A549 (cell line): Measurements from ENCODE around the gene TTC7B. TPM values are rescaled to one million over a fixed set of nuclear protein-coding genes. Genes with fewer than 3 reads are reported as not detected.

ENCODE experiments used
- ATAC-seq, 2 experiments: fragments of 200-7000 bp in 1 of 2; fragments of >200 bp in 1 of 2; cut with Nextera tagmentation in 1 of 2; cut with Tn5 transposase in 1 of 2; 3 replicates each; pipeline versions ENCODE4 v1.8.0 to v1.9.1; 2018 to 2020; ENCODE audit warnings: mild to moderate bottlenecking in 1 of 2, moderate library complexity in 1 of 2
- CTCF ChIA-PET: fragments of 300-600 bp; sonication (Branson Sonifier 250); formaldehyde crosslinking; extraction: SDS; loops from one replicate; lab custom pipeline; 2021; ENCODE audit warnings: antibody characterized with exemption, inconsistent platforms; lab: Yijun Ruan, JAX
- POLR2A ChIA-PET: fragments of 350-600 bp; formaldehyde crosslinking; extraction: SDS; loops from one replicate; lab custom pipeline; 2021; ENCODE audit warnings: antibody characterized with exemption, inconsistent platforms; lab: Yijun Ruan, JAX
- DNase-seq, 2 experiments: peaks; one replicate each; pipeline versions ENCODE4 v3.0.0 to v3.0.0-alpha.2; 2011 to 2016; ENCODE audit warnings: low read depth in 1 of 2, low spot score in 1 of 2
- FAIRE-seq: peaks from 2 replicates; lab custom pipeline; 2011; peaks lifted over from hg19 to GRCh38; lab: Jason Lieb, UNC
- H3K27ac ChIP-seq, 2 experiments: fragments of >200 bp; sonication (Bioruptor Twin); formaldehyde crosslinking; 3 replicates each; pipeline ENCODE4 v1.5.1; 2016 to 2017
- H3K4me1 ChIP-seq: fragments of >200 bp; sonication (Bioruptor Twin); formaldehyde crosslinking; 3 replicates; pipeline ENCODE4 v1.6.1; 2016
- H3K4me2 ChIP-seq: fragments of >200 bp; sonication (Bioruptor Twin); formaldehyde crosslinking; 3 replicates; pipeline ENCODE4 v1.6.1; 2016
- H3K4me3 ChIP-seq: fragments of >200 bp; sonication (Bioruptor Twin); formaldehyde crosslinking; 3 replicates; pipeline ENCODE4 v1.5.1; 2016
- H3K9me3 ChIP-seq: fragments of >200 bp; sonication (Bioruptor Twin); formaldehyde crosslinking; 3 replicates; pipeline ENCODE4 v1.6.1; 2016
- ATOH8 ChIP-seq: fragments of 250-450 bp; sonication (Bioruptor Pico); IDR thresholded peaks from 2 replicates; pipeline ENCODE4 v1.5.0; 2020; ENCODE audit warnings: low read depth, mild to moderate bottlenecking, moderate library complexity
- BCL3 ChIP-seq: fragments of >200 bp; sonication (Bioruptor Twin); formaldehyde crosslinking; IDR thresholded peaks from 3 replicates; pipeline ENCODE4 v1.6.1; 2016
- CHD2 ChIP-seq: fragments of 150-350 bp; IDR thresholded peaks from 2 replicates; pipeline ENCODE4 v1.6.1; 2014; ENCODE audit warnings: low read length; ENCODE audit not compliant: partially characterized antibody
- FOSB ChIP-seq: fragments of 250-450 bp; sonication (Bioruptor Pico); IDR thresholded peaks from 2 replicates; pipeline ENCODE4 v1.5.0; 2020; ENCODE audit warnings: mild to moderate bottlenecking, moderate library complexity
- FOXS1 ChIP-seq: fragments of 250-450 bp; sonication (Bioruptor Pico); IDR thresholded peaks from 2 replicates; pipeline ENCODE4 v1.5.0; 2020; ENCODE audit warnings: mild to moderate bottlenecking, moderate library complexity
- HDAC2 ChIP-seq: fragments of 200-600 bp; sonication (generic); IDR thresholded peaks from 2 replicates; pipeline ENCODE4 v1.6.1; 2016
- HEYL ChIP-seq: fragments of 250-450 bp; sonication (Bioruptor Pico); IDR thresholded peaks from 2 replicates; pipeline ENCODE4 v1.8.0; 2021; ENCODE audit warnings: mild to moderate bottlenecking, moderate library complexity
- HOXA7 ChIP-seq: fragments of 250-450 bp; sonication (Bioruptor Pico); IDR thresholded peaks from 2 replicates; pipeline ENCODE4 v1.5.0; 2020; ENCODE audit warnings: mild to moderate bottlenecking, moderate library complexity
- HOXB13 ChIP-seq: fragments of 250-450 bp; sonication (Bioruptor Pico); IDR thresholded peaks from 2 replicates; pipeline ENCODE4 v1.5.0; 2020; ENCODE audit warnings: low read depth, mild to moderate bottlenecking, moderate library complexity
- HOXB5 ChIP-seq: fragments of 250-450 bp; sonication (Bioruptor Pico); IDR thresholded peaks from 2 replicates; pipeline ENCODE4 v1.5.0; 2020; ENCODE audit warnings: mild to moderate bottlenecking, moderate library complexity
- JUNB ChIP-seq: fragments of >200 bp; sonication (Bioruptor Twin); formaldehyde crosslinking; IDR thresholded peaks from 2 replicates; pipeline ENCODE4 v1.6.1; 2016
- MAFK ChIP-seq: fragments of 450-650 bp; IDR thresholded peaks from 2 replicates; pipeline ENCODE4 v1.6.1; 2014; ENCODE audit not compliant: partially characterized antibody
- MAZ ChIP-seq: fragments of 150-350 bp; IDR thresholded peaks from 2 replicates; pipeline ENCODE4 v1.6.1; 2014; ENCODE audit warnings: antibody characterized with exemption, low read depth, low read length, borderline replicate concordance
- PBX3 ChIP-seq: IDR thresholded peaks from 2 replicates; pipeline ENCODE4 v1.6.1; 2012
- RARB ChIP-seq: fragments of 250-450 bp; sonication (Bioruptor Pico); IDR thresholded peaks from 2 replicates; pipeline ENCODE4 v1.8.0; 2021; ENCODE audit warnings: mild to moderate bottlenecking, moderate library complexity
- RCOR1 ChIP-seq: fragments of 150-350 bp; IDR thresholded peaks from 2 replicates; pipeline ENCODE4 v1.6.1; 2014; ENCODE audit warnings: antibody characterized with exemption, low read length, low read depth
- REST ChIP-seq: fragments of 200-600 bp; sonication (generic); IDR thresholded peaks from 2 replicates; pipeline ENCODE4 v1.6.1; 2016; ENCODE audit warnings: antibody characterized with exemption, mild to moderate bottlenecking, moderate library complexity
- RFX5 ChIP-seq: fragments of 450-650 bp; IDR thresholded peaks from 2 replicates; pipeline ENCODE4 v1.7.1; 2014; ENCODE audit warnings: antibody characterized with exemption, mild to moderate bottlenecking, moderate library complexity
- SMC3 ChIP-seq: fragments of >200 bp; sonication (Bioruptor Twin); formaldehyde crosslinking; IDR thresholded peaks from 3 replicates; pipeline ENCODE4 v1.6.1; 2018; ENCODE audit warnings: inconsistent platforms
- ZSCAN20 ChIP-seq: fragments of 250-450 bp; sonication (Bioruptor Pico); IDR thresholded peaks from 2 replicates; pipeline ENCODE4 v1.8.0; 2022; ENCODE audit warnings: mild to moderate bottlenecking, moderate library complexity
- WGBS: methylation state at CpG from one replicate; pipeline ENCODE4 v1.1.6; 2017; ENCODE audit errors: missing lambda C conversion rate; 5-methylcytosine and 5-hydroxymethylcytosine counted together
- polyA plus RNA-seq, 4 experiments: library from polyadenylated mRNA; depleted of rRNA in 3 of 4; stranded (reverse); fragments of >200 nt; fragmentation: RNase III in 1 of 4; extraction: RNeasy Plus Mini Kit Qiagen cat#74134 plus additional on column Dnase treatment in 1 of 4; gene quantifications; 2 replicates in 3 of 4; 3 replicates in 1 of 4; pipeline ENCODE4 v1.2.3, GENCODE V29; 2011 to 2017

TTC7B gene
- polyA plus RNA-seq, 2 of the 4 experiments (the other 2 are of a cell fraction), result 16.6 to 28.0 TPM

GRCh38 chr14:90585106-90585505 is 231.1 kb downstream of the TTC7B start:
- Histone ChIP-seq H3K27ac (no peak overlapping the region), H3K4me3 (no peak overlapping the region), H3K9me3 (no peaks in the 10 kb centered on the region), H3K4me1 (no peaks in the 10 kb centered on the region), H3K4me2 (no peak overlapping the region)
- ChIA-PET CTCF (no interaction called here), POLR2A (no interaction called here)
- ATAC-seq (no peak), DNase-seq (no peak), FAIRE-seq (no peak)
- TF ChIP-seq HOXA7 (CRISPR knock-in tag), result no peak
- WGBS, result 81% methylated on average over 8 of the region's 8 CpGs

- DNase-seq (no peak), ATAC-seq (no peak), FAIRE-seq (no peak)
- no peaks in the 10 kb centered on the region for H3K9me3 ChIP-seq
- TF ChIP-seq CHD2, result no peak
- no peak for TF ChIP-seq FOXS1
- no peak for TF ChIP-seq SMC3
- TF ChIP-seq REST, result no peak
- TF ChIP-seq JUNB, result no peak
- no peak for TF ChIP-seq HEYL (CRISPR knock-in tag)
- TF ChIP-seq RARB, result no peak
- no peak for TF ChIP-seq HDAC2
- no peak for TF ChIP-seq ATOH8 (CRISPR knock-in tag)
- TF ChIP-seq ZSCAN20 (CRISPR knock-in tag), result no peak
- no peak for TF ChIP-seq MAFK
- TF ChIP-seq FOSB, result no peak
- TF ChIP-seq BCL3, result no peak
- no peak for TF ChIP-seq MAZ
- TF ChIP-seq HOXB5 (CRISPR knock-in tag), result no peak
- no peak for TF ChIP-seq HOXA7 (CRISPR knock-in tag)
- TF ChIP-seq RCOR1, result no peak
- no peak for TF ChIP-seq HOXB13 (CRISPR knock-in tag)
- no peak for TF ChIP-seq RFX5
- TF ChIP-seq PBX3, result no peak
- ChIA-PET CTCF (interaction anchor here (0.6 to 1.0 kb wide), 2 partner anchors 13 to 22 kb away, joined by 3 read pairs; no protein-coding TSS in a partner anchor), POLR2A (no interaction called here)
- H3K4me2 ChIP-seq, result no peak overlapping the region
- H3K27ac ChIP-seq, result no peak overlapping the region
- H3K4me1 ChIP-seq, result no peaks in the 10 kb centered on the region
- H3K4me3 ChIP-seq, result no peak overlapping the region
- WGBS, result 89% methylated on average over 9 of the region's 12 CpGs
Observed at GRCh38 chr14:90583916-90584605, 232.2 kb downstream of the TTC7B start.
